MM.1S (cell line): ENCODE measurements around the gene INPP4A.

Source experiments
- EZH2 ChIP-seq: fragments of 300-600 bp; sonication (generic); optimal IDR thresholded peaks from 2 replicates; pipeline ENCODE3; 2017; ENCODE audit warnings: low read depth, mild to moderate bottlenecking, antibody characterized with exemption, low read length, mixed read lengths
- TF ChIP-seq, protein P1 (sequence below): fragments of 300-600 bp; sonication (generic); IDR thresholded peaks from 2 replicates; pipeline ENCODE4 v1.5.1; 2016; ENCODE audit warnings: antibody characterized with exemption, low read length, mixed read lengths

DNA sequence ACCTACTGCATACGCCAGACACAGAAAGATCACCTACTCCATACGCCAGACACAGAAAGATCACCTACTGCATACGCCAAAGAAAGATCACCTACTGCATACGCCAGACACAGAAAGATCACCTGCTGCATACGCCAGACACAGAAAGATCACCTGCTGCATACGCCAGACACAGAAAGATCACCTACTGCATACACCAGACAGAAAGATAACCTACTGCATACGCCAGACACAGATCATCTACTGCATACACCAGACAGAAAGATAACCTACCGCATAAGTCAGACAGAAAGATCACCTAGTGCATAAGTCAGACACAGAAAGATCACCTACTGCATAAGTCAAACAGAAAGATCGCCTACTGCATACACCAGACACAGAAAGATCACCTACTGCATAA, 137.9 kb downstream of the INPP4A start:
- TF ChIP-seq, protein P1, sequence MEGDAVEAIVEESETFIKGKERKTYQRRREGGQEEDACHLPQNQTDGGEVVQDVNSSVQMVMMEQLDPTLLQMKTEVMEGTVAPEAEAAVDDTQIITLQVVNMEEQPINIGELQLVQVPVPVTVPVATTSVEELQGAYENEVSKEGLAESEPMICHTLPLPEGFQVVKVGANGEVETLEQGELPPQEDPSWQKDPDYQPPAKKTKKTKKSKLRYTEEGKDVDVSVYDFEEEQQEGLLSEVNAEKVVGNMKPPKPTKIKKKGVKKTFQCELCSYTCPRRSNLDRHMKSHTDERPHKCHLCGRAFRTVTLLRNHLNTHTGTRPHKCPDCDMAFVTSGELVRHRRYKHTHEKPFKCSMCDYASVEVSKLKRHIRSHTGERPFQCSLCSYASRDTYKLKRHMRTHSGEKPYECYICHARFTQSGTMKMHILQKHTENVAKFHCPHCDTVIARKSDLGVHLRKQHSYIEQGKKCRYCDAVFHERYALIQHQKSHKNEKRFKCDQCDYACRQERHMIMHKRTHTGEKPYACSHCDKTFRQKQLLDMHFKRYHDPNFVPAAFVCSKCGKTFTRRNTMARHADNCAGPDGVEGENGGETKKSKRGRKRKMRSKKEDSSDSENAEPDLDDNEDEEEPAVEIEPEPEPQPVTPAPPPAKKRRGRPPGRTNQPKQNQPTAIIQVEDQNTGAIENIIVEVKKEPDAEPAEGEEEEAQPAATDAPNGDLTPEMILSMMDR, result no peak
- no peak for TF ChIP-seq EZH2
